Chondrocyte (in vitro differentiated cells): ENCODE results near the gene ATXN7L2. TPM values are rescaled to one million over a fixed set of nuclear protein-coding genes. Genes with fewer than 3 reads are reported as not detected.

Source experiments
- DNase-seq: peaks from one replicate; pipeline ENCODE4 v3.0.0; 2021; ENCODE audit warnings: mixed read lengths, low spot score
- H3K27ac Mint-ChIP-seq: one replicate; pipeline ENCODE4 v1.8.0; 2021; ENCODE audit warnings: mild to moderate bottlenecking, moderate library complexity, mixed read lengths; ENCODE audit not compliant: unreplicated experiment
- H3K27me3 Mint-ChIP-seq: 2 replicates; pipeline ENCODE4 v1.8.0; 2021; ENCODE audit warnings: low read depth, mixed read lengths
- H3K36me3 Mint-ChIP-seq: 2 replicates; pipeline ENCODE4 v1.8.0; 2021; ENCODE audit warnings: low read depth, mixed read lengths
- H3K4me1 Mint-ChIP-seq: 2 replicates; pipeline ENCODE4 v1.8.0; 2021; ENCODE audit warnings: low read depth, mild to moderate bottlenecking, mixed read lengths
- H3K4me3 Mint-ChIP-seq: one replicate; pipeline ENCODE4 v1.8.0; 2021; ENCODE audit warnings: mild to moderate bottlenecking, moderate library complexity, mixed read lengths; ENCODE audit not compliant: unreplicated experiment
- H3K9me3 Mint-ChIP-seq: 2 replicates; pipeline ENCODE4 v1.8.0; 2021; ENCODE audit warnings: low read depth, mixed read lengths
- CTCF ChIP-seq: fragments of 200-600 bp; sonication (generic); IDR thresholded peaks from 2 replicates; pipeline ENCODE4 v1.5.0; 2021; ENCODE audit warnings: antibody characterized with exemption, mild to moderate bottlenecking, moderate library complexity
- total RNA-seq: library from RNA; stranded (reverse); gene quantifications from 3 replicates; pipeline ENCODE4 v1.2.1, GENCODE V29; 2021

ATXN7L2 gene
- total RNA-seq, 1 donor from 2014 or later = 3.6 TPM

GRCh38 chr1:109532365-109533136 lies 48.8 kb downstream of the ATXN7L2 start:
- peak; percentile 84 for TF ChIP-seq CTCF
- no peaks in the 10 kb centered on the region for H3K36me3 Mint-ChIP-seq
- H3K4me1 Mint-ChIP-seq = peaks cover 30% of the 10 kb centered on the region
- H3K9me3 Mint-ChIP-seq = no peaks in the 10 kb centered on the region
- H3K4me3 Mint-ChIP-seq = no peak overlapping the region
- H3K27ac Mint-ChIP-seq = peak overlapping the region; percentile 65
- H3K27me3 Mint-ChIP-seq = no peaks in the 10 kb centered on the region
- no peak for DNase-seq

- Mint-ChIP-seq H3K4me3 (no peak overlapping the region), H3K9me3 (no peaks in the 10 kb centered on the region), H3K27me3 (no peaks in the 10 kb centered on the region), H3K27ac (no peak overlapping the region), H3K4me1 (peaks cover 29% of the 10 kb centered on the region), H3K36me3 (no peaks in the 10 kb centered on the region)
- no peak for DNase-seq
- TF ChIP-seq CTCF = no peak
Measured at GRCh38 chr1:109534307-109534858, 50.7 kb downstream of the ATXN7L2 start.

- peaks cover 18% of the 10 kb centered on the region for H3K4me1 Mint-ChIP-seq
- H3K4me3 Mint-ChIP-seq = no peak overlapping the region
- no peaks in the 10 kb centered on the region for H3K27me3 Mint-ChIP-seq
- no peaks in the 10 kb centered on the region for H3K36me3 Mint-ChIP-seq
- H3K9me3 Mint-ChIP-seq = no peaks in the 10 kb centered on the region
- no peak for DNase-seq
- peak overlapping the region; percentile 14 for H3K27ac Mint-ChIP-seq
- no peak for TF ChIP-seq CTCF
Measured at GRCh38 chr1:109535481-109535880, 51.8 kb downstream of the ATXN7L2 start.

- no peak overlapping the region for H3K4me3 Mint-ChIP-seq
- no peak overlapping the region for H3K27ac Mint-ChIP-seq
- H3K4me1 Mint-ChIP-seq = peaks cover 12% of the 10 kb centered on the region
- H3K27me3 Mint-ChIP-seq = no peaks in the 10 kb centered on the region
- no peaks in the 10 kb centered on the region for H3K9me3 Mint-ChIP-seq
- DNase-seq = no peak
- no peaks in the 10 kb centered on the region for H3K36me3 Mint-ChIP-seq
- no peak for TF ChIP-seq CTCF
Measured at GRCh38 chr1:109535971-109536491, 52.3 kb downstream of the ATXN7L2 start.

- Mint-ChIP-seq H3K4me1 (peaks cover 3% of the 10 kb centered on the region), H3K27me3 (peaks cover 3% of the 10 kb centered on the region), H3K9me3 (no peaks in the 10 kb centered on the region), H3K4me3 (no peak overlapping the region), H3K36me3 (no peaks in the 10 kb centered on the region), H3K27ac (no peak overlapping the region)
- no peak for TF ChIP-seq CTCF
- no peak for DNase-seq
Measured at GRCh38 chr1:109537450-109538178, 53.9 kb downstream of the ATXN7L2 start.
